ENCODE measurements around the gene TOMM7.

TOMM7 gene

DNA sequence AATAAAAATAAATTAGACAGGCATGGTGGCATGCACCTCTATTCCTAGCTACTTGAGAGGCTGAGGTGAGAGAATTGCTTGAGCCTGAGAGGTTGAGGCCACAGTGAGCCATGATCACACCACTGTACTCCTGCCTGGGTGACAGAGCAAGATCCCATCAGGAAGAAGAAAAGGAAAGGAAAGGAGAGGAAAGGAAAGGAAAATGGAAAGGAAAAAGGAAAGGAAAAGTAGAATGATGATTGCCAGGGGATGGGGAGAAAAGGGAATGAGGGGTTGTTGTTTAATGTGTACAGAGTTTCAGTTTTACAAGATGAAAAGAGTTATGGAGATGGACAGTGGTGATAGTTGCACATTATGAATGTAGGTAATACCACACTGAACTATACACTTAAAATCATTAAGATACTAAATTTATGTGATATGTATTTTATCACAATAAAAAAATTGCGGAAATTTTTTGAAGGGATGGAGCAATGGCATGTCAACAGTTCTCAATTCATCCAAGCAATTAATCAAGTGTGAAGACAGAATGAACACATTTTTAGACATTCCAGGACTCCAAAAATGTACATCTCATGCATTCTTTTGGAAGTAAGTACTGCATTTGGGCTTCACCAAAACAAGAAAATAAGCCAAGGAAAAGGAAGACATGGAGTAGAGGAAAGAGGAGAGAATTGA lies 51.3 kb downstream of the TOMM7 start:
- H3K9me3 ChIP-seq (ENCODE audit: control insufficient read depth, low read length), result no peaks in the 10 kb centered on the region
- no peaks in the 10 kb centered on the region for H3K4me1 ChIP-seq (ENCODE audit: control insufficient read depth, insufficient read depth, low read length)
- no peak overlapping the region for H3K4me3 ChIP-seq (ENCODE audit: low read length)
- H3K36me3 ChIP-seq (ENCODE audit: control insufficient read depth, insufficient read depth, low read length), result no peaks in the 10 kb centered on the region
- no peaks in the 10 kb centered on the region for H3K27me3 ChIP-seq (ENCODE audit: control insufficient read depth, insufficient read depth, low read length)
- H3K9ac ChIP-seq (ENCODE audit: low read length), result no peak overlapping the region

DNA sequence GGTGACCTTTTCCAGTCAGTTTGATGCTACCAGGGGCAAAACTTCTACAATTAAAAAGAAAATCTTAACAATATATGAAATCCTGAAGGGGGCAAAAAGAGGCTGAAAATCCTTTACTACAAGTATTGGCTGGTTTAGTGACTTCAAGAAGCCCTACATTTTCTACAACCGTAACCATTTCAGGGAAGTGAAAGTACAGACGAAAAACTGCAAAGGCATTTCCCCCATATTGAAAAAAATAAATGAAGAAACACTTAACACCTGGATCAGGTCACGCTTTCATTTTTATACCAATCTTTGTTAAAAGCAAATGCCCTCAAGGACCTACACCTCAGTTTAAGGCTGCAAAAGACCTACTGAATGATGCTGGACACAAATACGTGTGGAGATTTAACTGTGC lies 57.0 kb downstream of the TOMM7 start:
- Histone ChIP-seq H3K36me3 (ENCODE audit: control insufficient read depth, insufficient read depth, low read length) (no peaks in the 10 kb centered on the region), H3K4me3 (ENCODE audit: low read length) (no peak overlapping the region), H3K9ac (ENCODE audit: low read length) (no peak overlapping the region), H3K9me3 (ENCODE audit: control insufficient read depth, low read length) (no peaks in the 10 kb centered on the region), H3K27me3 (ENCODE audit: control insufficient read depth, insufficient read depth, low read length) (no peaks in the 10 kb centered on the region), H3K4me1 (ENCODE audit: control insufficient read depth, insufficient read depth, low read length) (no peaks in the 10 kb centered on the region)
